HG03039 (cell line): ENCODE measurements around the gene MTCH1.

Experiments
- ATAC-seq: cut with Tn5 transposase; IDR thresholded peaks from one replicate; pipeline ENCODE4 v1.9.1; 2021; ENCODE audit warnings: mild to moderate bottlenecking, moderate library complexity; ENCODE audit not compliant: unreplicated experiment

Gene MTCH1

DNA sequence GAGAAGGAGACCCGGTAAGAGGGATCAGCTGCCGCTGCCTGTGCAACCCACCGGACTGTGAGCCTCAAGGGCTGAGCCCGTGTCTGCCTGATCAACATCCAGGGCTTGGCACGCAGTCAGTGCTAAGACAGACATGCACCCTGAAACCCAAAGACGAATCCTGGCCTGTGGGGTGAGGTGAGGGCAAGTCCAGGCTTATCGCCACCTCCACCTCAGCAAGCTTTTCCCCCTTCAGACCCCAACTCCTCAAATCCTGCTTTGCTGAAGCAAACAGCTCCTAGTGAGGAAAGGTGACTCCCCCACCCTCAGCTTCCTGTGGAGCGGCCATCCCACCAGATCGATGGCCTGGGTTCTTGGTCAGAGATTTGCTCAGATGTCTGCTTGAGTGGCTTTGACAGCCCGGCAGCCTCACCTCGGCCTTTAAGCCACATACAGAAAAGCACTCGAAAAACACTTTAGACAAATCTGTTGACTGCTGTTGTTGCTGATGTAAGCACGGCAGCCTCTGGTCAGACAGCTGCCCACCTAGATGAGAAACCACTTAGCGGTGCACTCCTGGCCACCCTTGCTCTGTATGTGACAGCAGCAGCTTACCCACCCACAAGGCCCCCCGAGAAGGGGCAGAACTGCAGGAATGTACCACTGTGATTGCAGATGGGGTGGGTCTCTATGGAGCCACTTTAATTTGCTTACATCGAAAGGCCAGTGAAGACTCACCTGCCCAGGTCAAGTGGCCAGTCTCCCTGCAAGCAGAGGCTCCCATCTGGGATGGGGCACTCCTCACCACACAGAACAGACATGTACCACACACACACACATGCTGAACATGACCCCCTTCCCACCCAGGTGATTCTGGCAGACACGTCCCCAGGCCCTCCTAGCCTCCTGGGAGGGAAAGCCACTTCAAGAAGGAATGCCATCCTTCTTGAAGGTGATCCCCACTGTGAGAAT, 14.8 kb downstream of the MTCH1 start:
- no peak for ATAC-seq

DNA sequence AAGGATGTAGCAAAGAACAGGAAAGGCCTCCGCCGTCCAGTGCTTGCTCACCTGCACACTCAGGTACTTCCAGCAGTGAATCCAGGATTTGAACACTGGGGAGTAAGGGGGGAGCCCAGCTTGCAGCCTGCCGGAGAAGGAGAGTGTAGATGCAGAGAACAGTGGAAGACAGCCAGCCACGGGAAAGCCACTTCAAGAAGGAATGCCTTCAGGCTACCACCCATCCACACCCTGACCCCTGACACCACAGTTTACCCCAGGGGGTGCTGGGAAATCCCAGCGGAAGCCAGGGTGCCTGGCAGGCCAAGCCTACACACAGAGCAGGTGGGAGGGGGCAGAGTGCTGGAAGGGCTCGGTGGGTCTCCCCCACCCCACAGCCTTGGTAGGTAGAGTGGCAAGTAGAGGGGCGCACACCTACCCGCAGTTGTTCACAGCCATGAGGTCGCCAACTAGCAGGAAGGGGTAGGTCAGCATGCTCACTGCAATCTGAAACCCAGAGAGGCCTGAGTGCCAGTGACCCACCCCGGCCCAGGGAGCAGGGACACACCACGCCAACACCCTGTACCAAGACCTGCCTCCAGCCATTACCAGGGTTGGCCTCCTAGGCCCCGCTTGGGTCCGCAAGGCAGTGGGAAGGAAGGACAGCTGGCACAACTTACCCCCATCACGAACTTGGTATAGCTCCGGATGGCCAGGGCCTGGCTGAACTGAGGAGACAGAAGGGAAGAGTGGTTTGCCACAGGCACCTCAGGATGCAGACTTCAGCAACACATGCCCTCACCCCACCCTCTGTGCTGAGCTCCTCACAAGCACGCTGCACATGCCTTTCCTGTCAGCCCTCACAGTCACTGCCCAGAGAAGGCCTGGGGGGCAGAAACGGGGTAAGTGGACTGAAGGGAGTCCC, 15.8 kb downstream of the MTCH1 start:
- no peak for ATAC-seq

DNA sequence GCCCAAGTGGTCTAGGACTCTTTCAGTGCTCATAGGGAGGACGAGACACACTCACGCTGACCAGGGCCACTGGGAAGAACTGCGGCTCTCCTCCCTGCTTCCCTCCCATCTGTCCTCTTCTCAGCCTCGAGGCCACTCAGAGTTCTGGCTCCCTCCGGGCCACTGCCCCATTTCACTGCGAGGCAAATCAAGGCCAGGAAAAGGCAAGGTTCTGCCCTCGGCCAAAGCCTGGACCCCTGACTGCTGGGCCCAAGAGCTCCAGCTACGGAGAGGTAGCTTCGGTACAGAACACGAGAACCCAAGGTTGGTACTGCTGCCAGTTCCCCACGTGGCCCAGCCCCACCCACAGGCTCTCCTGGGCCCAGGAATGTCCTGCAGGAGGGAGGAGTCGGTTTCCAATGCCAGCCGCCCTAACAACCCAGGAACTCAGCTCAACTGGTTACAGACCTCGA, 16.7 kb downstream of the MTCH1 start:
- no peak for ATAC-seq

DNA sequence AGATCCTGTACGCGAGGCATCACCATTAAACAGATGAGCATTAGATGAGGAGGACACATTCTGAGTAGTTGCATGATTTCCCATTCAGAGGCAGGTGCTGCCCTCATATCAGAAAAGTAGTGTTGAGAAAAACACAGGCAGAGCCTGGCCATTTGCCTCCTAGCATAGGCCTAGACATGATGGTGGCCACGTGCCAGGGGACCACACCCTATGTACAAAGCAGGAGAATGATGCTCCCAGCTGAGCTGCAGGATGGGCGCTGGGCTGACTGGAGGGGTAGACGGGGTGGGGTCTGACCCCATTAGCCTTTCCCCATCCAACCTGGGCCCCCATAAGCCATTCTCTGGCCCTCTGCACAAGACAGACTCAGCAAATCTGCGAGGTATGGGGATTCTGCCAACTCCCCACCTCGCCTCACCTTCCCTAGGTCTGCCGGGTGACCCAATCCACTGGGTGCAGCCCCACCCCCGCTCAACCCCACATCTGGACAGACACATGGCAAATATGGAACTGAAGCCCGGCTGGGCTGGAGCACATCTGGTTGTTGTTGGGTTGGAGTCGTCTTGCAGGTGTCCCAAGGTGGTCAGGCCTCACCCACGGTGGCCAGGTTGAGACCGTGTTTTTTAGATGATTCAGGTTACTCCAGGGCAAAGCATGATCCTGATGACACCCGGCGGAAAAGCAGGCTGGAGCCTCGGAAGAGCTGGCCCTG, 17.6 kb downstream of the MTCH1 start:
- ATAC-seq: no peak

DNA sequence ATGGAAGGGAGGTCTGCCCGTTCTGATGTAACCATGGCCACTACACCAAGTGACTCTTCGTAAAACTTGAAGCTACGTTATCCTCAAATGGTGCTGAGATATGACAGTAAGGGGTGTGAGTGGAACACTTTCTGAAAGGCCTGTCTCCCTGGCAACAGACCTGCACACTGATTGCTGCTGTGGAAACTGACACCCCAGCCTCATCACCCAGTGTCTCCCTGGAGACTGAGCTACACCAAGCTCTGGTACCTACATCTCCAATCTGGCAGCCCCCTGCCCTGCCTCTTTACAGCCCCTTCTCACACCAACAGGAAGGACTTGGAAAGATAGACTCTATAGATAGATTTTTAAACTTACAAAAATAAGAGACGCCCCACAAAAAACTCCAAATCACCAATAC, 18.2 kb downstream of the MTCH1 start:
- no peak for ATAC-seq

DNA sequence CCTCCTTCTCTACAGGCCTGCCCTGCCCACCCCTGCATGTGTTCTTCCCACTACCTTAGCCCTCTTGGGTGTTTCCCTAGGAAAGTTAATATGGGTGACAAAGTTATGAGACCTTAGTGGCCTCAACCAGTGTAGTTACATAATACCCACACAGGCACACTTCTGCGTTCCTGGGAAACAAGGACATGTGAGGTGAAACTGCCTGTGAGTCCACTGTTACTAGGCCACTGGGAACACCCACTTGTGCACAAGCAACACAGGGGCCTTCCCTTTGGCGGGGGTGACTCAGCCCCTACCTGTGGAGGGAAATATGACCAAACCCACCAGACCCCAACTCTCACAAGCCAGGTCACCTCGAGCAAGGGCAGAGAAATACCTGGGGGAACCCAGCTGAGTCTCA, 18.7 kb downstream of the MTCH1 start:
- ATAC-seq: no peak

DNA sequence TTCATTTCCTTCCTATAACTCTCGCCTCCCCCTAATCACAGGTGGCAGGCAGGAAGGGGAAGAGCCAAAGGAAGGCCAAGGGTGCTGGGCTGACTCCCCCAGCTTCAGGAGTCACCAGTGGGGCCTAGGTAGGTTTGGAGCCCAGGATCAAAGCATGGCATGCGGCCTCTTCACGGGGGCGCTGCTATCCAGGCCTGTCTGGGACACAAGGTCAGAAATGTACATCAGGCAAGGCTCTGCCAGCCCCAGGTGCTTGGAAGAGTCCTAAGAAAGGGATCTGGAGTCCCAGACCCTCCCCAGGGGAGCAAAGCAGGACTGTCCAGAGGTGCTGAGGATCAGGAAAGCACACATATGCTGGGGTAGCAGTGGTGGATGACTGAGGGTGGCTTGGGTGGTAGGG, 21.1 kb downstream of the MTCH1 start:
- ATAC-seq: no peak

DNA sequence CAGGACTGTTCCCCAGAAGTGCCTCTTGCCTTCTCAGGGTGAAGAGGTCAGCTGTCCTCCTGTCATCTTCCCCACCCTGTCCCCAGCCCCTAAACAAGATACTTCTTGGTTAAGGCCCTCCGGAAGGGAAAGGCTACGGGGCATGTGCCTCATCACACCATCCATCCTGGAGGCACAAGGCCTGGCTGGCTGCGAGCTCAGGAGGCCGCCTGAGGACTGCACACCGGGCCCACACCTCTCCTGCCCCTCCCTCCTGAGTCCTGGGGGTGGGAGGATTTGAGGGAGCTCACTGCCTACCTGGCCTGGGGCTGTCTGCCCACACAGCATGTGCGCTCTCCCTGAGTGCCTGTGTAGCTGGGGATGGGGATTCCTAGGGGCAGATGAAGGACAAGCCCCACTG, 21.6 kb downstream of the MTCH1 start:
- ATAC-seq: no peak

DNA sequence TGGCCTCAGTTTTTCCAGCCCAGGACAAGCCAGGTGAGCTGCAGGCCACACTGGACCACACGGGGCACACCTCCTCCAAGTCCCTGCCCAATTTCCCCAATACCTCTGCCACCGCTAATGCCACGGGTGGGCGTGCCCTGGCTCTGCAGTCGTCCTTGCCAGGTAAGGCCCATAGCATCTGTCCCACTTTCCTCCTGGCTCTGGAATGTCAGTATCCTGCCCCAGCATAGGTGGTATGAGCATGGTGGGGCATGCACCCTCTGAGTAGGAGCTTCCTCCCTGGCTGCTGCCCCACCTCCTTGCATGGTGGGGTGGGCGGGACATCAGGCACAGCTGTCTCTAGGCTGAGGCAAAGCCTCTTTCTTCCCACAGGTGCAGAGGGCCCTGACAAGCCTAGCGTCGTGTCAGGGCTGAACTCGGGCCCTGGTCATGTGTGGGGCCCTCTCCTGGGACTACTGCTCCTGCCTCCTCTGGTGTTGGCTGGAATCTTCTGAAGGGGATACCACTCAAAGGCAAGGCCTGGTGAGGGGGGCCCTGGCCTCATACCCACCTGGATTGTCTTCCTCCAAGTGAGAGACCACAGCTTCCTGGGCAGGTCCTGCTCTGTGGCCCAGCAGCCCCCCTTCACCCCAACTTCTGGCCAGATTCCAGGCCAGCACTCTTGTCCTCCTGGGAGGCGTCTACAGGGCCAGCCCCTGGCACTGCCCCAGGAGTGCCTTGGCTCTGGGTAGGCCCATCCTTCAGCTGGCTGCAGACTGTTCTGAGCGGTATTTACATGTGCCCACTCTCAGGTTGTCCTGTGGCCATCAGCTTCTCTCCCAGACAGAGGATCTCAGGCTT, 22.3 kb downstream of the MTCH1 start:
- ATAC-seq: no peak

DNA sequence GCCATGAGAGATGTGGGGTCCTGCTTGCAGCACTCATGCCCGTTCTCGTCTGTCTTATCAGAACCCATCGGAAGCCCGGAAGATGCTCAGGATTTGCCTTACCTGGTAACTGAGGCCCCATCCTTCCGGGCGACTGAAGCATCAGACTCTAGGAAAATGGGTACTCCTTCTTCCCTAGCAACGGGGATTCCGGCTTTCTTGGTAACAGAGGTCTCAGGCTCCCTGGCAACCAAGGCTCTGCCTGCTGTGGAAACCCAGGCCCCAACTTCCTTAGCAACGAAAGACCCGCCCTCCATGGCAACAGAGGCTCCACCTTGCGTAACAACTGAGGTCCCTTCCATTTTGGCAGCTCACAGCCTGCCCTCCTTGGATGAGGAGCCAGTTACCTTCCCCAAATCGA, 23.1 kb downstream of the MTCH1 start:
- no peak for ATAC-seq

DNA sequence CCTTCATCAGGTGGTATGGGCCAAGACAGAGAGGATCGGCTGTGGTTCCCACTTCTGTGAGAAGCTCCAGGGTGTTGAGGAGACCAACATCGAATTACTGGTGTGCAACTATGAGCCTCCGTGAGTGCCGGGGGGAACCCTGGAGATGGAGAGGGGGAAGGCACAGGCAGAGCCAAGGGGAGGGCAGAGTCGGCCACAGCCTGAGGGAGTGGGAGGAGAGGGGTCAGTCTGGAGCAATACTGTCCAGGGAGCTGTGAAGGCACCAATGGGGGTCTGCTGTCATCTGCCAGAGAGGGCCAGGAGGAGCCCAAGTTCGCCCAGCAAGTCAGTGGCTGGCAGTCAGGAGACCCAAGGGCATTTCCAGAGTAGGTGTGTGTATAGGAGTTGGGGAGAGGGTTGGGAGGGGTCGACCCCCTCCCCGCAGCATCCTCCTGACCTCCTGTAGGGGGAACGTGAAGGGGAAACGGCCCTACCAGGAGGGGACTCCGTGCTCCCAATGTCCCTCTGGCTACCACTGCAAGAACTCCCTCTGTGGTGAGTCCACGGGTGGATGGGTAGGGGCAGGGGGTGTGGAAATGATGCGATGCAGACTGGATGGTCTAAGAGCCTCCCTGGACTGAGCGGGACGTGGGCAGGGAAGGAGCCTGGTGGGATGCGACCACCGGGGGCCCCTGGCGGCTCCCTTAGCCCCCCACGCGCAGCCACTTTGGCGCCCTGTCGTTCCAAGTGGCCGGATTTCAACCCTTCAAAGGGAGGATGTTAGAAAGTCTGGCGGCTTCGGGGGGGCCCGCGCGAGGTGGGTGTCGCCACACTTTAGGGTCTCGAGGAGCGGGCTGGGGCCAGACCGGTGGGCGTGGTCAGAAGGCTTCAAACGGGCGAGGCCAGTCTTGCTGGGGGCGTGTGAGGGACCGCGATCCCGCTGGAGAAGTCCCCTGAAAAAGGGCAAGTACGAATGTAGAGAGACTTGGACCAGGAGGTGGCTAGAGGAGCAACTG, 24.3 kb downstream of the MTCH1 start:
- no peak for ATAC-seq

DNA sequence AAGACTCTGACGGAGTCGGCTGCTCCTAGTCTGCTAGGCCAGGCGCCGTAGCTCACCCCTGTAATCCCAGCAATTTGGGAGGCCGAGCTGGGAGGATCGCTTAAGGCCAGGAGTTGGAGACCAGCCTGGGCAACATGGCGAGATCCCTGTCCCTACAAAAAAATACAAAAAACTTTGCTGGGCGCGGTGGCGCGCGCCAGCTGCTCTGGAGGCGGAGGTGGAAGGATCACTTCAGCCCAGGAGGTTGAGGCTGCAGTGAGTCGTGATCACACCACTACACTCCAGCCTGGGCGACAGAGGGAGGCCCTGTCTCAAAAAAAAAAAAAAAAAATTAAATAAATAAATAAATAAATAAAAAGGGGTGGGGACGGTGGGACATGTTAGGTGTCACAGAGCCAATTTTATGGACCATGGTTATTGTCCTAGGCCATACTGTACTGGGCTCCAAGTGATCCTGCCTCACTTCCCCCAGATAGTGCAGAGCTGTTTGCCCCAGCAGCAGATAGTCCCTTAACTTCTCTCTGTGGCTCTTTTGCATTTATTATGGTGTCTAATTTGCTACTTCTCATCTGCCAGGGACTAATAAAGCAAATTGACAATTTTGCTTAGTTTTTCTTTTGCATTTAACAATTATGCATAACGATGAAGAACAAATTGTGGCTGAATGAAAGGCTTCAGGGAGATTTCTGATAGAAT, 26.3 kb downstream of the MTCH1 start:
- no peak for ATAC-seq

DNA sequence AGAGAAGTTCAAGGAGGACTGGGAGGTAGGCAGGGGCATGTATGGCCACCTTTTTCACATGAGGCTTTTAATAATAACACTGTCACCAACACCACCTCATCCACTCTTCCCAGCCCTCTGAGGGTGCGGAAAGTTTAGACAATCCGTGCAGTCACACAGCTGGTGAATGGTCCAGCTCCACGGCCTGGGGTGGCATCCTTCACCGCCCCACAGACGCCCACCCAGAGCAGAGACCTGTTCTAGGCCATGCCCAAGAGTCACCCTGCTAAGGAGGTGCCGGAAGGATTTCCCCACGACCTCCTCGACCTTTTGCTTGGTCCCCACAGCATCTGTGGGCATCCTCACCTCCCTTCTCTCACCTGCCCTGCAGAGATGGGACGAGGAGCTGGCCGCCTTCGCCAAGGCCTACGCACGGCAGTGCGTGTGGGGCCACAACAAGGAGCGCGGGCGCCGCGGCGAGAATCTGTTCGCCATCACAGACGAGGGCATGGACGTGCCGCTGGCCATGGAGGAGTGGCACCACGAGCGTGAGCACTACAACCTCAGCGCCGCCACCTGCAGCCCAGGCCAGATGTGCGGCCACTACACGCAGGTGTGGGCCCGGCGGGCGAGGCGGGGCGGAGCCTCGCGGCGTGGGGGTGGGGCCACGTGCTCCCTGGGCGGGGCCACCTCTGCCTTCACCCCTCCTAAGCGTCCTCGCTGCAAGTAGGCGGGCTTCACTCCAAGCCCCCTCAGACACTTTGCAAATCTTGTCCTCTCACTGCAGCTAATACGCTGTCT, 27.0 kb downstream of the MTCH1 start:
- no peak for ATAC-seq

DNA sequence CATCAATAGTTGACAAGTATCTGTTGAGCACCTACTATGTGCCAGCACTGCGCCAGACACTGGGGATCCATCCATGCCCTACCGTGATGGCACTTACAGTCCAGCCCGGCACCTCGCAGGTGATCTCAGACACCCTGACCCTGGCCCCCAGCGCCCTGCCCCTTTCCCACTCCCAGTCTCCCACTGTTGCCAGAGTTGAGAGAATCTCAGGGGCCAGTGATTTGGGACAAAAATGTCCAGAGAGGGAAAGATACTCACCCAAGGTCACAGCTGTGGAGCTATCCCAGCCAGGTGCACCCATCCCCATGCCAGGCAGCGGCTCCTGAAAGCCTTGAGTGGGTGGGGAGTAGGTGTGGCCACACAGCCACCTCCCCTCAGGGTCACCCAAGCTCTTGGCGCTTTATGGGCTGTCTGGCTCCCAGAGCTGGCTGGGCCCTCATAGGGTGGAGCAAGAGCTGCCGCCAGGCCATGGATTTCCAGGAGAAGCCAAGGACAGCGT, 28.2 kb downstream of the MTCH1 start:
- ATAC-seq: no peak

DNA sequence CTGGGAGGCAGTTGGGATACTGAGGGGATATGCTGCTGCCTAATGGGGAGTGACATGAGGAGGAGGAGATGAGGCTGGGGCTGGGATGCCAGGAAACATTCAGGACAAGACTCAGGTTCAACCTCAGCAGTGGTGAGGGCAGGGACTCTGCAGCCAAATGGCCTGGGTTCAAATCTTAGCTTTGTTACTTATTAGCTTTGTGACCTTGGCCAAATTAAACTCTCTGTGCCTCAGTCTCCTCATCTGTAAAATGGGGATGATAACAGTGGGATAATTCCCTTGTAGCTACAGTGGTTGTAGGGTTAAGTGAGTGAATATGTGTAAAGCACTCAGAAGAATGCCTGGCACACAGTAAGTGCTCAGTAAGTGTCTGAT, 29.6 kb downstream of the MTCH1 start:
- ATAC-seq: no peak

DNA sequence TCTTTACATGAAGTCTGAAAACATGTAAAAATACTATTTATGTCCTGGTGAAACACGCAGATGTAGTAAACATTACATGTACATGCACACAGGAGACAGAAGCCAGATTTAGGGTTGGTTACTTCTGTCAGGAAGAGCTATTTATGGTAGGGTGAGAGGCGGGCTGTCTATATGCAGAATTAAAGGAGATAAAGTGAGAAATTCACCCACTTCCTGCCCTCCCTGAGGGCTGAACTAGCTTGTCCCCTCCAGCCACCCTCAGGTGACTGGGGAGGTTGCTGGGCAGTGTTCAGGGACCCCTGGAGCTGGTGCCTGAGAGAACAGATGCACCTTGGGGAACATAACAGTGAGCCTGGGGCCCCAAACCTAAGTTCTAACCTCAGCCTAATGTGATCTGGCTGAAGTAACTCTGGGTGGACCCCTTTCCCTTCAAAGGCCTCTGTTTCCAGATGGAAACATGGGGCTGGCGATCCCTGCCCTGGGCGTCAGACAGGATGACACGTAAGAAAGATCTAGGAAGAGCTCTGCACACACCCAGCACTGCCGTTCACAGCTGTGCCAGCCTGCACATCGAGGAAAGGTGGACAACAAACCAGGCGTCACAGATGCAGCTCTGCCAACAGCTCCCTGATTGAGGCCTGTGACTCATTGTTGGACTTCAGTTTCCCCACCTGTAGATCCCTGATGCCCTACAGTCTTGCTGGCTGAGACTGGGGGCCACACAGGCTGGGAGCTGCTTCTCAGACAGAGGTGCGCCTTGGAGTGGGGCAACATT, 30.1 kb downstream of the MTCH1 start:
- no peak for ATAC-seq

DNA sequence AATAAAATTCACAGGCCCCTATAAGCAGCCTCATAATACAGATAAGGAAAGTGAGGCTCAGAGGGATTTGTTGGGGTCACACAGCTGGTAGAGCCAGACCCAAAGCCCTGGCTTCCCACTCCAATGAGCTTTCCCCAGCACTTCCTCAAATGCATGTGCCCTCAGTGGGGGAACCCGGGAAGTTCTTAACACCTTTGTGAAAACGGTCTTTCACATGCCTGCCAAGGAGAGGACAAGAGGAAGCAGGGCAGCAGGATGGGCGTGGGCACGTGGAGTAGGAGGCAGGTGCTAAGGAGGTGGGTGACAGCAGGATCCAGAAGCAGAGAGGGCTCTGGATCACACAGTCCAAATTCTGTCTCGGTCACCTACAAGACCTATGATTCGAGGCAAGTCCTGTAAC, 30.9 kb downstream of the MTCH1 start:
- ATAC-seq: no peak
